ENCODE measurements around the gene CACNB3. TPM values are rescaled to one million over a fixed set of nuclear protein-coding genes. Genes with fewer than 3 reads are reported as not detected.

Gene CACNB3
- total and polyA plus RNA-seq, 8 donors = 26.4 to 42.5 (median 38.4) TPM

- Histone ChIP-seq H3K27me3 (peaks cover 0 to 13% of the 10 kb centered on the region in 2 donors), H3K4me1 (peaks cover 0 to 13% of the 10 kb centered on the region in 2 donors), H3K9me3 (no peaks in the 10 kb centered on the region), H3K4me3 (no peak overlapping the region), H3K27ac (no peak overlapping the region), H3K36me3 (no peaks in the 10 kb centered on the region)
- peak; percentile 81 to 94 for TF ChIP-seq CTCF (IDR thresholded peaks at IDR 0.05)
- DNase-seq (peak in 2 of 4 donors; percentile 48 to 78), ATAC-seq (peak; percentile 98)
- intact Hi-C loops (cut with DNase I) = loop anchor here in 1 of 2 donors (5.0 kb wide), 1 partner anchor 44 kb away; no protein-coding TSS in a partner anchor
Observed at GRCh38 chr12:48795550-48796455, 22.5 kb upstream of the CACNB3 start.

GRCh38 chr12:48796976-48797375, 21.3 kb upstream of the CACNB3 start:
- intact Hi-C loops (cut with DNase I) = loop anchor here in 1 of 2 donors (5.0 kb wide), 1 partner anchor 45 kb away; no protein-coding TSS in a partner anchor
- Histone ChIP-seq H3K4me3 (no peak overlapping the region), H3K4me1 (peaks cover 0 to 13% of the 10 kb centered on the region in 2 donors), H3K36me3 (no peaks in the 10 kb centered on the region), H3K9me3 (no peaks in the 10 kb centered on the region), H3K27me3 (peaks cover 0 to 16% of the 10 kb centered on the region in 2 donors), H3K27ac (no peak overlapping the region)
- TF ChIP-seq CTCF (IDR thresholded peaks at IDR 0.05) = no peak
- ATAC-seq (peak; percentile 76), DNase-seq (peak in 1 of 4 donors; percentile 48)

- DNase-seq = no peak
- TF ChIP-seq CTCF (IDR thresholded peaks at IDR 0.05) = no peak
- Histone ChIP-seq H3K4me3 (no peak overlapping the region), H3K4me1 (peaks cover 0 to 7% of the 10 kb centered on the region in 2 donors), H3K27ac (no peak overlapping the region), H3K27me3 (peaks cover 0 to 16% of the 10 kb centered on the region in 2 donors), H3K36me3 (no peaks in the 10 kb centered on the region), H3K9me3 (no peaks in the 10 kb centered on the region)
- intact Hi-C loops (cut with DNase I) = no loop called here
- ATAC-seq = no peak
Observed at GRCh38 chr12:48800457-48800856, 17.8 kb upstream of the CACNB3 start.

- Histone ChIP-seq H3K9me3 (no peaks in the 10 kb centered on the region), H3K36me3 (no peaks in the 10 kb centered on the region), H3K4me3 (no peak overlapping the region), H3K4me1 (peaks cover 0 to 2% of the 10 kb centered on the region in 2 donors), H3K27me3 (peaks cover 0 to 16% of the 10 kb centered on the region in 2 donors), H3K27ac (no peak overlapping the region)
- ATAC-seq (no peak), DNase-seq (no peak)
- TF ChIP-seq CTCF (IDR thresholded peaks at IDR 0.05) = no peak
- intact Hi-C loops (cut with DNase I) = no loop called here
Observed at GRCh38 chr12:48800971-48801370, 17.3 kb upstream of the CACNB3 start.

- no peak overlapping the region for H3K4me3 ChIP-seq
- no peak overlapping the region for H3K27ac ChIP-seq
- DNase-seq = no peak
- no peaks in the 10 kb centered on the region for H3K4me1 ChIP-seq
- TF ChIP-seq CTCF (IDR thresholded peaks at IDR 0.05) = no peak
- ATAC-seq = no peak
- no peaks in the 10 kb centered on the region for H3K9me3 ChIP-seq
- H3K36me3 ChIP-seq = no peaks in the 10 kb centered on the region
- H3K27me3 ChIP-seq = peaks cover 0 to 16% of the 10 kb centered on the region in 2 donors
- intact Hi-C loops (cut with DNase I) = no loop called here
Observed at GRCh38 chr12:48803675-48804074, 14.6 kb upstream of the CACNB3 start.

Measured in left lung (tissue), 10 donors.